PC-9 (cell line): ENCODE data around the gene ANKRD61. TPM values are rescaled to one million over a fixed set of nuclear protein-coding genes. Genes with fewer than 3 reads are reported as not detected.

Experiments
- BruUV-seq: library from RNA; stranded (reverse); fragments of 400-500 nt; replicated peaks from 2 replicates; lab custom pipeline; 2021; lab: Mats Ljungman, UMichigan
- CTCF ChIA-PET: fragments of 300-600 bp; sonication (Branson Sonifier 250); formaldehyde crosslinking; loops from one replicate; lab custom pipeline; 2022; ENCODE audit warnings: antibody characterized with exemption; lab: Charles Lee
- POLR2A ChIA-PET: fragments of 300-600 bp; sonication (Branson Sonifier 250); formaldehyde crosslinking; loops from one replicate; lab custom pipeline; 2022; ENCODE audit warnings: antibody characterized with exemption; ENCODE audit not compliant: unreplicated experiment; lab: Charles Lee
- DNase-seq, 2 experiments: peaks; one replicate each; pipeline versions ENCODE4 v3.0.0 to v3.0.0-alpha.2; 2015 to 2022; ENCODE audit warnings: mixed read lengths in 1 of 2
- H2AFZ ChIP-seq: fragments of 200-600 bp; sonication (generic); 2 replicates; pipeline ENCODE4 v1.8.1; 2017; ENCODE audit warnings: antibody characterized with exemption
- H3F3A ChIP-seq: fragments of 200-600 bp; sonication (generic); 2 replicates; pipeline ENCODE4 v1.8.1; 2017; ENCODE audit warnings: antibody characterized with exemption, mild to moderate bottlenecking, low read depth; ENCODE audit not compliant: insufficient read depth
- H3K27ac ChIP-seq: fragments of 200-600 bp; sonication (generic); 2 replicates; pipeline ENCODE4 v1.6.1; 2016; ENCODE audit warnings: mixed run types
- H3K27me3 ChIP-seq: fragments of 200-600 bp; sonication (generic); 2 replicates; pipeline ENCODE4 v1.6.1; 2016; ENCODE audit warnings: low read depth, mixed run types; ENCODE audit not compliant: insufficient read depth
- H3K36me3 ChIP-seq: fragments of 200-600 bp; sonication (generic); 2 replicates; pipeline ENCODE4 v1.6.1; 2016; ENCODE audit warnings: low read depth, mixed run types
- H3K4me1 ChIP-seq: fragments of 200-600 bp; sonication (generic); replicated peaks from 2 replicates; pipeline ENCODE4 v1.6.1; 2016; ENCODE audit warnings: mixed run types; ENCODE audit not compliant: insufficient read depth
- H3K4me2 ChIP-seq: fragments of 200-600 bp; sonication (generic); 2 replicates; pipeline ENCODE4 v1.6.1; 2017; ENCODE audit warnings: mixed run types
- H3K4me3 ChIP-seq: fragments of 200-600 bp; sonication (generic); 2 replicates; pipeline ENCODE4 v1.6.1; 2016; ENCODE audit warnings: mixed run types
- H3K79me2 ChIP-seq: fragments of 200-600 bp; sonication (generic); 2 replicates; pipeline ENCODE4 v1.6.1; 2017; ENCODE audit warnings: low read depth, mixed run types
- H3K9me2 ChIP-seq: fragments of 200-600 bp; sonication (generic); 2 replicates; pipeline ENCODE4 v1.8.1; 2017; ENCODE audit warnings: mild to moderate bottlenecking; ENCODE audit not compliant: insufficient read depth
- H3K9me3 ChIP-seq: fragments of 200-600 bp; sonication (generic); 2 replicates; pipeline ENCODE4 v1.8.1; 2016; ENCODE audit warnings: low read depth; ENCODE audit not compliant: insufficient read depth
- H4K20me1 ChIP-seq: fragments of 200-600 bp; sonication (generic); 2 replicates; pipeline ENCODE4 v1.8.1; 2017; ENCODE audit not compliant: insufficient read depth
- CTCF ChIP-seq: fragments of 200-600 bp; sonication (generic); conservative IDR thresholded peaks from 2 replicates; pipeline ENCODE4 v1.6.1; 2017; ENCODE audit warnings: mixed run types, antibody characterized with exemption, mild to moderate bottlenecking, moderate library complexity
- EZH2 ChIP-seq: fragments of 200-600 bp; sonication (generic); IDR thresholded peaks from 2 replicates; pipeline ENCODE4 v1.8.0; 2017; ENCODE audit warnings: antibody characterized with exemption, low read depth
- intact Hi-C: fragments of 100-400 bp; cut with micrococcal nuclease; formaldehyde crosslinking; loops from one replicate; pipeline ENCODE4 v1.10.0; 2022; ENCODE audit not compliant: unreplicated experiment
- total RNA-seq: library from RNA; stranded (reverse); gene quantifications from 2 replicates; pipeline ENCODE4 v1.2.3, GENCODE V29; 2021

The ANKRD61 gene
- total RNA-seq, 1 experiment from 2014 or later, result 0.37 TPM

- no peaks in the 10 kb centered on the region for H3K79me2 ChIP-seq
- H4K20me1 ChIP-seq, result peaks cover 12% of the 10 kb centered on the region; the same call in 1 of the 2 replicates
- H2AFZ ChIP-seq, result no peak overlapping the region
- peaks cover 17% of the 10 kb centered on the region for H3F3A ChIP-seq
- no peaks in the 10 kb centered on the region for H3K27me3 ChIP-seq
- H3K36me3 ChIP-seq, result peaks cover 51% of the 10 kb centered on the region
- no peak overlapping the region for H3K27ac ChIP-seq
- BruUV-seq, result no TSS peak
- ChIA-PET POLR2A (no interaction called here), CTCF (interaction anchor here (0.6 kb wide), 1 partner anchor 166 kb away, joined by 4 read pairs; no protein-coding TSS in a partner anchor)
- DNase-seq, result no peak
- H3K9me2 ChIP-seq, result no peaks in the 10 kb centered on the region
- no peak overlapping the region for H3K4me3 ChIP-seq
- H3K4me2 ChIP-seq, result no peak overlapping the region
- H3K9me3 ChIP-seq, result no peaks in the 10 kb centered on the region
- H3K4me1 ChIP-seq, result no peaks in the 10 kb centered on the region
- intact Hi-C loops, result no loop called here
- TF ChIP-seq CTCF (no peak), EZH2 (no peak)
Measured at GRCh38 chr7:6032167-6032566, 991 bp downstream of the ANKRD61 start.

- POLR2A ChIA-PET, result no interaction called here
Measured at GRCh38 chr7:6032641-6033040, 1.5 kb downstream of the ANKRD61 start.

GRCh38 chr7:6035165-6035564 is 4.0 kb downstream of the ANKRD61 start:
- Histone ChIP-seq H3K36me3 (peaks cover 51% of the 10 kb centered on the region), H2AFZ (no peak overlapping the region), H3K4me1 (no peaks in the 10 kb centered on the region), H4K20me1 (peaks cover 7% of the 10 kb centered on the region; the same call in 1 of the 2 replicates), H3K27ac (no peak overlapping the region), H3K4me2 (no peak overlapping the region), H3K9me3 (no peaks in the 10 kb centered on the region), H3K27me3 (no peaks in the 10 kb centered on the region), H3K9me2 (no peaks in the 10 kb centered on the region), H3K4me3 (no peak overlapping the region), H3K79me2 (no peaks in the 10 kb centered on the region), H3F3A (no peaks in the 10 kb centered on the region; the same call in 1 of the 2 replicates)
- TF ChIP-seq CTCF (no peak), EZH2 (no peak)
- ChIA-PET CTCF (no interaction called here), POLR2A (no interaction called here)
- intact Hi-C loops, result no loop called here
- no TSS peak for BruUV-seq
- DNase-seq, result no peak

More at GRCh38 chr7:6032641-6033040, 1.5 kb downstream of the ANKRD61 start:
- no peak overlapping the region for H3K4me3 ChIP-seq
- CTCF ChIA-PET, result interaction anchor here (0.5 to 0.7 kb wide), 3 partner anchors 25 to 315 kb away, joined by 3 to 4 read pairs (median 4); no protein-coding TSS in a partner anchor
- H3K4me1 ChIP-seq, result no peaks in the 10 kb centered on the region
- H4K20me1 ChIP-seq, result peaks cover 12% of the 10 kb centered on the region; the same call in 1 of the 2 replicates
- no peak for DNase-seq
- H3F3A ChIP-seq, result peaks cover 13% of the 10 kb centered on the region
- H3K27ac ChIP-seq, result no peak overlapping the region
- peaks cover 51% of the 10 kb centered on the region for H3K36me3 ChIP-seq
- H2AFZ ChIP-seq, result no peak overlapping the region
- H3K27me3 ChIP-seq, result no peaks in the 10 kb centered on the region
- no peaks in the 10 kb centered on the region for H3K79me2 ChIP-seq
- TF ChIP-seq CTCF (no peak), EZH2 (no peak)
- intact Hi-C loops, result no loop called here
- no peaks in the 10 kb centered on the region for H3K9me3 ChIP-seq
- no peak overlapping the region for H3K4me2 ChIP-seq
- no peaks in the 10 kb centered on the region for H3K9me2 ChIP-seq
- BruUV-seq, result no TSS peak
